GM23338 (cell line): ENCODE measurements around the gene VSTM2L.

Experiments used
- EZH2phosphoT487 ChIP-seq: fragments of 200-600 bp; sonication (generic); IDR thresholded peaks from one replicate; pipeline ENCODE4 v1.8.1; 2018; ENCODE audit warnings: antibody characterized with exemption; ENCODE audit not compliant: unreplicated experiment
- JUNB ChIP-seq: IDR thresholded peaks from one replicate; pipeline ENCODE4 v1.6.1; 2016; ENCODE audit warnings: antibody characterized with exemption; ENCODE audit not compliant: unreplicated experiment
- TF ChIP-seq, protein P1 (sequence below), 2 experiments: fragments of 200-600 bp in 1 of 2; sonication (generic) in 1 of 2; conservative IDR thresholded peaks; 2 replicates each; pipeline versions ENCODE4 v1.5.1 to v1.6.1; 2016 to 2017; ENCODE audit warnings: antibody characterized with exemption in 2 of 2, low read depth in 2 of 2, mild to moderate bottlenecking in 2 of 2, moderate library complexity in 1 of 2
- TF ChIP-seq, protein P2 (sequence below): IDR thresholded peaks from 2 replicates; pipeline ENCODE4 v1.6.1; 2016; ENCODE audit warnings: antibody characterized with exemption
- TF ChIP-seq, protein P3 (sequence below): IDR thresholded peaks from one replicate; pipeline ENCODE4 v1.6.1; 2018; ENCODE audit warnings: antibody characterized with exemption; ENCODE audit not compliant: unreplicated experiment

DNA sequence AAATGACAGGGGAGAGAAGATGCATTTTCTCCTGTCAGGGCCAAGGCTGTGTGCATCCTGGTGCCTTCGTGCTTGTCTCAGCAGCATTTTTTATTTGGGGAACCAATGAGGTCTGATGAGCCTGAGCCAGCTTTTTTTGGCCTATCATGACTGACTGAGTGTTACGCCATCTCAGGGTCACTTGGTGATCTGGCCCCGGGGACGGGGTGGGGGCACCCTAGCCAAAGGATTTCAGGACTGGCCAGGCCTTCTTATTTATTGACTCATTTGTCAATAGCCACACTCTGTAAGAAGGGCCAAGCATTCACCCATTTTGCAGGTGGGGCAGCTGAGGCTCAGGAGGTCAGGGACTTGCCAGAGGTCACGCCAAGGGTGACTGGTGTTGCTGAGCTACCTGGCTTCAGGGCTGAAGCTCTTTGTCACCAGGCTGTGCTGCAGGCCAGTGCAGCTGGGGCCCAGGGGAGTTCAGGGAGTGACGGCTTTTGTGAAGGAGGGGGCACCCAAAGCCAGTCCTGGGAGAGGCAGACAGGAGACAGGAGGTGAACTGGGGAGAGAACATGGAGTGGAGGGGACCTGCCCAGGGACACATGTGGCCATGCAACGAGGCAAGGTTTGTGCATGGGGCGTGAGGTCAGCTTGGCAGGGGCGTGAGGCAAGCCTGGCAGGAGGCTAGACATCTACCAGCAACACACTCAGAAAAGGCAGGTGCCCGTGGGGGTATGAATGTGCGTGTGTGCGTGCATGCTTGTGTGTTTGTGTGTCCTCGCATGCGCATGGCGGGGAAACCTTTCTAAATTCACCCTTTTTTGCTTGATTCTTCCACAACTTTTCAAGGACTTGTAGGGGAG, 31.1 kb downstream of the VSTM2L start:
- TF ChIP-seq, protein P1, sequence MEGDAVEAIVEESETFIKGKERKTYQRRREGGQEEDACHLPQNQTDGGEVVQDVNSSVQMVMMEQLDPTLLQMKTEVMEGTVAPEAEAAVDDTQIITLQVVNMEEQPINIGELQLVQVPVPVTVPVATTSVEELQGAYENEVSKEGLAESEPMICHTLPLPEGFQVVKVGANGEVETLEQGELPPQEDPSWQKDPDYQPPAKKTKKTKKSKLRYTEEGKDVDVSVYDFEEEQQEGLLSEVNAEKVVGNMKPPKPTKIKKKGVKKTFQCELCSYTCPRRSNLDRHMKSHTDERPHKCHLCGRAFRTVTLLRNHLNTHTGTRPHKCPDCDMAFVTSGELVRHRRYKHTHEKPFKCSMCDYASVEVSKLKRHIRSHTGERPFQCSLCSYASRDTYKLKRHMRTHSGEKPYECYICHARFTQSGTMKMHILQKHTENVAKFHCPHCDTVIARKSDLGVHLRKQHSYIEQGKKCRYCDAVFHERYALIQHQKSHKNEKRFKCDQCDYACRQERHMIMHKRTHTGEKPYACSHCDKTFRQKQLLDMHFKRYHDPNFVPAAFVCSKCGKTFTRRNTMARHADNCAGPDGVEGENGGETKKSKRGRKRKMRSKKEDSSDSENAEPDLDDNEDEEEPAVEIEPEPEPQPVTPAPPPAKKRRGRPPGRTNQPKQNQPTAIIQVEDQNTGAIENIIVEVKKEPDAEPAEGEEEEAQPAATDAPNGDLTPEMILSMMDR (conservative IDR thresholded peaks at IDR 0.05; ENCODE audit: low read depth in 2 of 2): no peak
- TF ChIP-seq, protein P2, sequence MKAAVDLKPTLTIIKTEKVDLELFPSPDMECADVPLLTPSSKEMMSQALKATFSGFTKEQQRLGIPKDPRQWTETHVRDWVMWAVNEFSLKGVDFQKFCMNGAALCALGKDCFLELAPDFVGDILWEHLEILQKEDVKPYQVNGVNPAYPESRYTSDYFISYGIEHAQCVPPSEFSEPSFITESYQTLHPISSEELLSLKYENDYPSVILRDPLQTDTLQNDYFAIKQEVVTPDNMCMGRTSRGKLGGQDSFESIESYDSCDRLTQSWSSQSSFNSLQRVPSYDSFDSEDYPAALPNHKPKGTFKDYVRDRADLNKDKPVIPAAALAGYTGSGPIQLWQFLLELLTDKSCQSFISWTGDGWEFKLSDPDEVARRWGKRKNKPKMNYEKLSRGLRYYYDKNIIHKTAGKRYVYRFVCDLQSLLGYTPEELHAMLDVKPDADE: no peak
- TF ChIP-seq, protein P3, sequence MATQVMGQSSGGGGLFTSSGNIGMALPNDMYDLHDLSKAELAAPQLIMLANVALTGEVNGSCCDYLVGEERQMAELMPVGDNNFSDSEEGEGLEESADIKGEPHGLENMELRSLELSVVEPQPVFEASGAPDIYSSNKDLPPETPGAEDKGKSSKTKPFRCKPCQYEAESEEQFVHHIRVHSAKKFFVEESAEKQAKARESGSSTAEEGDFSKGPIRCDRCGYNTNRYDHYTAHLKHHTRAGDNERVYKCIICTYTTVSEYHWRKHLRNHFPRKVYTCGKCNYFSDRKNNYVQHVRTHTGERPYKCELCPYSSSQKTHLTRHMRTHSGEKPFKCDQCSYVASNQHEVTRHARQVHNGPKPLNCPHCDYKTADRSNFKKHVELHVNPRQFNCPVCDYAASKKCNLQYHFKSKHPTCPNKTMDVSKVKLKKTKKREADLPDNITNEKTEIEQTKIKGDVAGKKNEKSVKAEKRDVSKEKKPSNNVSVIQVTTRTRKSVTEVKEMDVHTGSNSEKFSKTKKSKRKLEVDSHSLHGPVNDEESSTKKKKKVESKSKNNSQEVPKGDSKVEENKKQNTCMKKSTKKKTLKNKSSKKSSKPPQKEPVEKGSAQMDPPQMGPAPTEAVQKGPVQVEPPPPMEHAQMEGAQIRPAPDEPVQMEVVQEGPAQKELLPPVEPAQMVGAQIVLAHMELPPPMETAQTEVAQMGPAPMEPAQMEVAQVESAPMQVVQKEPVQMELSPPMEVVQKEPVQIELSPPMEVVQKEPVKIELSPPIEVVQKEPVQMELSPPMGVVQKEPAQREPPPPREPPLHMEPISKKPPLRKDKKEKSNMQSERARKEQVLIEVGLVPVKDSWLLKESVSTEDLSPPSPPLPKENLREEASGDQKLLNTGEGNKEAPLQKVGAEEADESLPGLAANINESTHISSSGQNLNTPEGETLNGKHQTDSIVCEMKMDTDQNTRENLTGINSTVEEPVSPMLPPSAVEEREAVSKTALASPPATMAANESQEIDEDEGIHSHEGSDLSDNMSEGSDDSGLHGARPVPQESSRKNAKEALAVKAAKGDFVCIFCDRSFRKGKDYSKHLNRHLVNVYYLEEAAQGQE: no peak
- TF ChIP-seq EZH2phosphoT487: no peak
- no peak for TF ChIP-seq JUNB
